NCI-H2107 treated with DMSO at 0.1 percent for 48 hours (cell line): ENCODE data around the gene TMCC3.
"Not testable (repeated sequence)": the region's sequence is repeated elsewhere in the genome, so short reads cannot be mapped to it uniquely, and the experiment has no call there.

Experiments
- DNase-seq: peaks from one replicate; lab custom pipeline; 2025; ENCODE audit not compliant: unreplicated experiment; lab: John Stamatoyannopoulos, UW

TMCC3 gene

GRCh38 chr12:94636462-94637085 is 13.8 kb downstream of the TMCC3 start:
- no peak for DNase-seq

DNA sequence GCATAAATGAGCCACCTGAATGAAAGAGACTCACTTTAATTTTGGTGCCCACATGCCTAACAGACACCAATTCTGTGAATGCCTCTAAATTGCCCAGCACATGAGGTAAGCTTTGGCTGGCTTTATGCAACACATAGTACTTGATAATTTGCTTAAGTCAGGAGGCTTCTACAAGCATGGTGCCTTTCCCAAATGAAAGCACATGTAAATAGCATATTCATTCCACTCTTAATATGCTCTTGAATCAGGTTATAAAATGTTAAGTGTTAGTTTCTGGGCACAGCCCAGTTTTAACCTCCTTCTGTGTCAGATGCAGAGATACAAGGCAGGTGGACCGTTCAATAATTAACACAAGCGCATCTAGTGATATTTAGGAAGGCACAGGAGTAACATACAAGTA is 15.6 kb downstream of the TMCC3 start:
- DNase-seq: no peak

DNA sequence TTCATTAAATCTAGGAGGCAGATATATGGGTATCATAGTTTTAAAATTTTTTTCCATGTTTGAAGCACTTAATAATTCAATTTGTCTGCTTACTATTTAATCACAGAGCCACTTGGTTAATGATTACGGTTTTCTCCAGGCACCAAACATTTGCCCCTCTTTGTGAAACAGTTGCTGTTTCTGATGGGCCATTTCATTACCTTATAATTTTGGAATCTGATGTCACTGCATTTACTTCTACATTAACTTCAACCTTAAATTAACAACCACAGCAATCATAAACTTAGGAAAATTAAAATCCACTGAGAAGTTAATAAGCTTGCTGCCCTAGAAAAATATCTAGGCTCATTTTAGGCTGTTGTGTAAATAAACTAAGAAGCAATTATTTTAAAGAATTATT is 17.0 kb downstream of the TMCC3 start:
- DNase-seq: no peak

GRCh38 chr12:94631058-94631457 is 19.3 kb downstream of the TMCC3 start:
- DNase-seq: no peak

- DNase-seq: no peak
Observed at GRCh38 chr12:94628819-94629472, 21.4 kb downstream of the TMCC3 start.

DNA sequence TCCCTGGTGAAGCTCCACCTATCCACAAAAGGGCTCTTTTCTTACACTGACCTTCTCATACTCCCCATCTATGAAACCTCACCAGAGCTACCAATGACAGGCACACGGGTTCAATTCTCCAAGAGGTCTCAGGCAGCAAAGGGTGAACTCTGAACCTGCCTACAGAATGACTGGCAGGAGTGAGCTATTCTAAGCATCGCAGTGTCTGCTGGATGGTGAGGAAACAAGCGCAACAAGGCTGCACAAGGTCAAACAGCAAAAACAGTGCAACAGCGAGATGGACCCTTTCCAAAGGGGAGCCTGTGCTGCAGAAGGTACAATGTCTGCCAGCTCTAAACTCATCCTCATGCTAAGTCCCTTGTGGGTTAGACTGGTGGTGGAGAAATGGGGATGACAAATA is 22.0 kb downstream of the TMCC3 start:
- DNase-seq: no peak

- no peak for DNase-seq
Observed at GRCh38 chr12:94625531-94625930, 24.8 kb downstream of the TMCC3 start.

DNA sequence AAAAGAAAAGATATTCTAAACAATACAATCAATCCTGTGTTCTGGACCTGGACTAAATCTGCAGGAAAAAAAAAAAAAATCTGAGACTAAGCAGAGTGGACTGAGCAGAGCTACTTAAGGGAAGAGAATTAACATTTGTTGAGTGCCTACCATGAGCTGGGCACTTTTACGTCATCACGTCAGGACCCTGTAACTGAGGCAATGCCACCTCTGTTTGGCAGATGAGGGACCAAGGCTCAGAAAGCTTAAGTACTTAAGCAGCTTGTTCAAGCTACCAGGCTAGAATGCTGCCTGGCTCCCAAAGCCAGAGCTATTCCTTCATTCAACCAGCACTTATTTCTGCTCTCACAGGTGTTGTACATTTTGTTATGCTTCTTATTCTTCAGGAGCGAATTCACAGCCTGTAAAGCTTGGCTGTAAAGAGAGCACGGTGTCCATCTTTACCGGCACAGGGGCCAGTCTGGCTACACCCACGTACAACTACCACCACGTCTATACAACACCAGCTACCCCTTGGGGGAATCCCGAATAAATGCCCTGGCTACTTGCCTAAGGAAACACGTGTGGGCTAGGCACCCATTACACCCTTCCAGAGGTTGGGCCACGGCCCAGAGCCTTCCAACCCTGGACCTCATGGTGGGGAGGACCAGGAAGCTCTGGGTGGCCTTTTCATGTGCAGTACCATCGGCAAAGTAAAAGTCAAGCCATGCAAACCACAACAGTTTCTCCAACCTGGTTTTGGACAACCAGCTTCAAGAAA is 27.0 kb downstream of the TMCC3 start:
- no peak for DNase-seq

GRCh38 chr12:94622475-94622874 is 27.9 kb downstream of the TMCC3 start:
- DNase-seq: no peak

- DNase-seq: no peak
Observed at GRCh38 chr12:94621662-94622359, 28.5 kb downstream of the TMCC3 start.

DNA sequence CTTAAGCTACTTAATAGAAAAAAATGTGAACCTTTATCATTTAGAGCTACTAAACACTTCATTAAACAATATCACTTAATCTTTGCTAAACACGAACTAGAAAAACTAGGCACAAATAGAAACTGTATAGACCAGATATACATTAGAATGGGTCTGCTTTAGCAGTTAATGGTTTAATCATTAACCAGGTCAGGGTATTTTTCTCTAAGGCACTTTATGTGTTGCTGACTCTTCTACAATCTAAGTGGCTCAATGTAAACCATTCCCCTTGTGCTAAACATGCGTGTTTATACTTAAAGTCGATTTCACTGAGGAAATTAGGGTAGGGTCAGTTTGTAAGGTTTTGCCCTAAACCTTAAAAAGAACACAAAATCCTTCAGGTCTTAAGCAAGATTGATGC is 29.7 kb downstream of the TMCC3 start:
- no peak for DNase-seq

DNA sequence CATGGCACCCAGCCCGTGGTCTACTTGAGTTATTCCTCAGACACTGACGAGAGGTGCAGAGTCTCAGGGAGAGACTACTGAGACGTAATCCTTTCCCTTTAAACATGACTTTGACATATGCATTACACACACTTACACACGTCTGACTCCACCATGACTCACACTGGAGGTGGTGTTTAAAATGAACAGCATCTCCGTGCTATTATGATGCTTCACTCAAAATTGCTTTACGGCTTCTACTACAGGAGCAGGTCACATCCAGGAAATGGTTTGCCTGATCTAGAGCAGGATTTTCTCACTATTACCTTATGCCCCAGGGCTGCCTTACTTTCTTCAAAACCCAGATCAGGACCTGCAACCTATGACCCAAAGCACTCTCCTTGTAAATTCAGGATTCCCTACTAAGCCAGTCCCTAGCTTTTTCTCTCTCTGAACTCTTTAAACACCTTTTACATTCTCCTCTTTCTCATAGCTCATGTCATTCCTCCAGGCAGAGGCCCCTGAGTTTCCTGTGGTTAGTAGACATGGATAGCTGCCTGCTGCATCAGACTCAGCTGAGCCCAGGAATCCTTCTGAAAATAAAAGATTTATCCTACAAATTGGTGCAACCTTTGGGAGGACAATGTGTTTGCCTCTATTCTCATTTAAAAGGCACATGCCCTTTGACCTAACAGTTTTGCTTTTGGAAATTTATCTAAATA is 31.2 kb downstream of the TMCC3 start:
- no peak for DNase-seq

GRCh38 chr12:94617101-94617500 is 33.3 kb downstream of the TMCC3 start:
- DNase-seq: no peak

- no peak for DNase-seq
Observed at GRCh38 chr12:94616203-94616729, 34.1 kb downstream of the TMCC3 start.

- no peak for DNase-seq
Observed at GRCh38 chr12:94615260-94616181, 34.8 kb downstream of the TMCC3 start.

- DNase-seq: no peak
Observed at GRCh38 chr12:94614288-94614721, 36.1 kb downstream of the TMCC3 start.

- DNase-seq: no peak
Observed at GRCh38 chr12:94609917-94610443, 40.4 kb downstream of the TMCC3 start.

DNA sequence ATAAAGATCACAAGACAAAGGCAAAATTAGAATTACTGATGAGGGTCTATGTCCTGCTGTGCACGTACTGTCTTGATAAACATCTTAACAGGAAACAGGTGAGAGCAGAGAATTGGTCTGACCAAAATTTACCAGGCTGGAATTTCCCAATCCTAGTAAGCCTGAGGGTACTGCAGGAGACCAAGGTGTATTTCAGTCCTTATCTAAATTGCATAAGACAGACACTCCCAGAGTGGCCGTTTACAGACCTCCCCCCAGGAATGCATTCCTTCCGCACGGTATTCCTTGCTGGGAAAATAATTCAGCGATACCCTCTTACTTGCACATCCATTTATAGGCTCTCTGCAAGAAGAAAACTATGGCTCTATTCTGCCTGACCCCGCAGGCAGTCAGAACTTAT is 43.5 kb downstream of the TMCC3 start:
- DNase-seq: not testable (repeated sequence)

DNA sequence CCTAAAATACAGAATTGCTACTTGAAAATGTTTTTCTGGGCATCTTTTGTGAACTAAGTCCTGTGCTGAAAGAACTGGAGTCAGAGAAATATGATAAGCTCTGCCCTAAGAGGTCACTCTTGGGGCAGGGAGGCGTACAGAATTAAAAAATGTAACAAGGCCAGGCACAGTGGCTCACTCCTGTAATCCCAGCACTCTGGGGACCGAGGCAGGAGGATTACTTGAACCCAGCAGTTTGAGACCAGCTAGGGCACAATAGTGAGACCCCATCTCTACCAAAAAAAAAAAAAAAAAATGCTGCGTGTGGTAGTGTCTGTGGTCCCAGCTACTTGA is 46.0 kb downstream of the TMCC3 start:
- DNase-seq: no peak
